GM12878 (cell line): Measurements from ENCODE around the gene RRAD. TPM values are rescaled to one million over a fixed set of nuclear protein-coding genes. Genes with fewer than 3 reads are reported as not detected.

Source experiments
- BCL11A ChIP-seq: IDR thresholded peaks from 2 replicates; pipeline ENCODE4 v1.6.1; 2011; ENCODE audit warnings: low read depth, low read length
- BCL3 ChIP-seq: IDR thresholded peaks from 2 replicates; pipeline ENCODE4 v1.6.1; 2011; ENCODE audit warnings: borderline replicate concordance, low read depth, mild to moderate bottlenecking, moderate library complexity, low read length; ENCODE audit not compliant: insufficient read depth, poor library complexity, severe bottlenecking
- CUX1 ChIP-seq: IDR thresholded peaks from 2 replicates; pipeline ENCODE4 v1.6.1; 2012; ENCODE audit warnings: improper control_type of control experiment, low read depth, low read length; ENCODE audit not compliant: insufficient replicate concordance
- HDGF ChIP-seq: fragments of 450-650 bp; IDR thresholded peaks from 2 replicates; pipeline ENCODE4 v1.6.1; 2016; ENCODE audit warnings: antibody characterized with exemption
- MTA3 ChIP-seq: IDR thresholded peaks from 2 replicates; pipeline ENCODE4 v1.6.1; 2012; ENCODE audit warnings: low read length, inconsistent platforms, borderline replicate concordance
- NFYA ChIP-seq: IDR thresholded peaks from 2 replicates; pipeline ENCODE4 v1.6.1; 2011; ENCODE audit warnings: low read depth, mild to moderate bottlenecking, low read length, improper control_type of control experiment, borderline replicate concordance
- PAX8 ChIP-seq: fragments of 450-650 bp; IDR thresholded peaks from 2 replicates; pipeline ENCODE4 v1.6.1; 2017; ENCODE audit warnings: mild to moderate bottlenecking, moderate library complexity
- POLR2A ChIP-seq: IDR thresholded peaks from 2 replicates; pipeline ENCODE4 v1.6.1; 2011; ENCODE audit warnings: low read depth, mild to moderate bottlenecking, low read length
- PRDM15 ChIP-seq: fragments of 450-650 bp; formaldehyde crosslinking; IDR thresholded peaks from 2 replicates; pipeline ENCODE4 v1.4.0; 2020; ENCODE audit warnings: mild to moderate bottlenecking, moderate library complexity
- RAD51 ChIP-seq: fragments of 450-650 bp; IDR thresholded peaks from 2 replicates; pipeline ENCODE4 v1.6.1; 2016; ENCODE audit warnings: moderate library complexity, mild to moderate bottlenecking, inconsistent platforms
- RFX5 ChIP-seq: IDR thresholded peaks from 2 replicates; pipeline ENCODE4 v1.6.1; 2011; ENCODE audit warnings: low read depth, low read length, improper control_type of control experiment
- SMAD1 ChIP-seq: fragments of 450-650 bp; IDR thresholded peaks from 2 replicates; pipeline ENCODE4 v1.6.1; 2018; ENCODE audit warnings: mild to moderate bottlenecking, low read depth; ENCODE audit not compliant: partially characterized antibody
- SPI1 ChIP-seq: IDR thresholded peaks from 2 replicates; pipeline ENCODE4 v1.6.1; 2011; ENCODE audit warnings: low read depth, mild to moderate bottlenecking, low read length, moderate library complexity, borderline replicate concordance; ENCODE audit not compliant: insufficient read depth
- USF1 ChIP-seq: IDR thresholded peaks from 2 replicates; pipeline ENCODE4 v1.6.1; 2011; ENCODE audit warnings: borderline replicate concordance, low read depth, mild to moderate bottlenecking, moderate library complexity, mixed read lengths, low read length; ENCODE audit not compliant: insufficient read depth; ENCODE audit errors: extremely low read length
- polyA plus RNA-seq, 11 experiments: library from polyadenylated mRNA; depleted of rRNA in 4 of 11; unstranded in 6 of 11; stranded (reverse) in 5 of 11; fragments of >200 nt; fragmentation: Nextera tagmentation in 4 of 11; fragmentation: Illumina TruSeq in 1 of 11; extraction: Ambion mirVana in 4 of 11; extraction: Trizol in 1 of 11; gene quantifications; 1 replicate in 1 of 11; 2 replicates in 10 of 11; pipeline versions ENCODE4 v1.2.1 to v1.2.3, GENCODE V29; 2011 to 2016; ENCODE audit warnings: inconsistent platforms in 2 of 11, missing spikeins in 2 of 11, low read depth in 1 of 11
- total RNA-seq, 4 experiments: library from RNA; depleted of rRNA in 3 of 4; stranded (reverse); fragments of >200 nt in 3 of 4; fragmentation: Illumina TruSeq in 1 of 4; extraction: Trizol in 1 of 4; gene quantifications; 2 replicates each; pipeline versions ENCODE4 v1.2.1 to v1.2.3, GENCODE V29; 2013 to 2021

The RRAD gene
- total and polyA plus RNA-seq, 10 of the 15 experiments (the other 5 are each of a cell fraction or from before 2014, with no cell fraction given): 0.11 to 8.5 (median 2.8) TPM

DNA sequence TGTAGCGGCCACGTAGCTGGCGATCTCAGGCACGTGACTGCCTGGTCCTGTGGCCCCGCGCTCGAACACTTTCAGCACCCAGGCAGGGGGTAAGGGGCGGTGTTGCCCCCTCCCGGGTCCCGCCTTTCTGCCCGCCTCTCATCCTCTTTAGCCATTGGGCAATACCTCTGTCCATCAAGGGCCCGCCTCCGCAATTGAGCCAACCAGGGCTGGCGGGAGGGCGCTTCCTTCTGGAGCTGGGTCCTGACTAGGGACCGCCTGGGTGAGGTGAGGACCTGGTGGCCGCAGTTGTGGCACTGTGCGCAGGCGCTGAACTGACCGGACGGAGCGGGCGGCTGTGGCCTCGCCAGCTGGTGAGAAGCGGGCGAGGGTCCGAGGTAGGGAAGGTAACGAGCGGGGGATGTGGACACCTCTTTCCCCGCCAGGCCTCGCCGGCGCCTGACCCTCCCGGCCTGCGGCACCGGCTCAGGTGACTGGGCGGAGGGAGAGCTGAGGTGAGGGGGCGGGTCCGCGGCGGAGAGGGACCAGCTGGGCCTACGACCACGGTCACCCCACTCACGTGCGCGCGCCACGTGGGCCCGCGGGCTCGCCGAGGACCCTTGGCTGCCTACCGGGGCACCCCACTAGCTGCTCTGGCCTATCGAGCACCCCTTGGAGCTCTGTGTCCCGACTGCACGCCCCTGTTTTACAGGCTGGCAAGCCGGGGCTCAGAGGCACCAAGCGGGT lies 44.9 kb downstream of the RRAD start, which contains the start of gene PDP2 (continued):
- TF ChIP-seq MTA3 (no peak), PRDM15 (CRISPR knock-in tag) (no peak), POLR2A (peak; percentile 88), SMAD1 (no peak), NFYA (peak; percentile 63), BCL3 (no peak), CUX1 (no peak), PAX8 (no peak), SPI1 (no peak), RFX5 (no peak), HDGF (no peak; the same call in 1 of the 2 replicates), RAD51 (peak; percentile 84), USF1 (peak; percentile 74), BCL11A (no peak)
